Endodermal cell (in vitro differentiated cells): Measurements from ENCODE around the gene SMPD3. TPM values are rescaled to one million over a fixed set of nuclear protein-coding genes. Genes with fewer than 3 reads are reported as not detected.

ENCODE experiments used
- DNase-seq: peaks from one replicate; pipeline ENCODE4 v3.0.0-alpha.2; 2017
- H3K27ac ChIP-seq: 2 replicates; pipeline ENCODE4 v1.5.1; 2013; ENCODE audit warnings: mild to moderate bottlenecking, low read depth, low read length, moderate library complexity
- H3K27me3 ChIP-seq: 2 replicates; pipeline ENCODE4 v1.6.1; 2013; ENCODE audit warnings: mild to moderate bottlenecking, low read length, moderate library complexity; ENCODE audit not compliant: insufficient read depth, control insufficient read depth, poor library complexity, severe bottlenecking
- H3K36me3 ChIP-seq: 2 replicates; pipeline ENCODE4 v1.7.0; 2013; ENCODE audit warnings: mild to moderate bottlenecking, low read length, moderate library complexity; ENCODE audit not compliant: control insufficient read depth, insufficient read depth
- H3K4me1 ChIP-seq: one replicate; pipeline ENCODE4 v1.7.0; 2013; ENCODE audit warnings: low read length; ENCODE audit not compliant: control insufficient read depth, insufficient read depth
- H3K4me3 ChIP-seq: 2 replicates; pipeline ENCODE4 v1.5.1; 2013; ENCODE audit warnings: mild to moderate bottlenecking, low read length, moderate library complexity
- H3K9ac ChIP-seq: 2 replicates; pipeline ENCODE4 v1.6.1; 2013; ENCODE audit warnings: mild to moderate bottlenecking, low read length, moderate library complexity; ENCODE audit not compliant: poor library complexity, severe bottlenecking; ENCODE audit errors: extremely low read depth
- H3K9me3 ChIP-seq: 2 replicates; pipeline ENCODE4 v1.6.1; 2013; ENCODE audit warnings: mild to moderate bottlenecking, low read length, moderate library complexity; ENCODE audit not compliant: control insufficient read depth
- H3K27ac Mint-ChIP-seq: 2 replicates; pipeline ENCODE4 v1.8.0; 2020; ENCODE audit warnings: mixed read lengths
- H3K27me3 Mint-ChIP-seq: 2 replicates; pipeline ENCODE4 v1.8.0; 2021; ENCODE audit warnings: mild to moderate bottlenecking, mixed read lengths; ENCODE audit not compliant: insufficient read depth
- H3K36me3 Mint-ChIP-seq: 2 replicates; pipeline ENCODE4 v1.8.0; 2020; ENCODE audit warnings: low read depth, mixed read lengths
- H3K4me1 Mint-ChIP-seq: 2 replicates; pipeline ENCODE4 v1.8.0; 2020; ENCODE audit warnings: mixed read lengths
- H3K4me3 Mint-ChIP-seq: 2 replicates; pipeline ENCODE4 v1.8.0; 2020; ENCODE audit warnings: mild to moderate bottlenecking, moderate library complexity, mixed read lengths
- H3K9me3 Mint-ChIP-seq: 2 replicates; pipeline ENCODE4 v1.8.0; 2020; ENCODE audit warnings: mild to moderate bottlenecking, mixed read lengths
- WGBS, 2 experiments: methylation state at CpG; one replicate each; pipeline versions ENCODE4 v1.1.5 to v1.1.7; 2013; ENCODE audit warnings: missing lambda C conversion rate in 2 of 2, mixed read lengths in 1 of 2; ENCODE audit not compliant: insufficient coverage in 1 of 2, insufficient read length in 1 of 2; 5-methylcytosine and 5-hydroxymethylcytosine counted together
- total RNA-seq, 2 donors: library from RNA; stranded (reverse); fragmentation: NEBNext Ultra II Directional in 1 of 2; extraction: Animal tissue kit (Norgen Biotek cat#: 25700) in 1 of 2; gene quantifications; 2 replicates in 1 of 2; 3 replicates in 1 of 2; pipeline ENCODE4 v1.2.1, GENCODE V29; 2021
- TF ChIP-seq, protein P1 (sequence below): fragments of 200-600 bp; sonication (generic); conservative IDR thresholded peaks from 2 replicates; pipeline ENCODE4 v1.5.0; 2021; ENCODE audit warnings: antibody characterized with exemption, mild to moderate bottlenecking

The SMPD3 gene
- total RNA-seq, 2 donors from 2014 or later: 0.07 TPM; not detected in 1

DNA sequence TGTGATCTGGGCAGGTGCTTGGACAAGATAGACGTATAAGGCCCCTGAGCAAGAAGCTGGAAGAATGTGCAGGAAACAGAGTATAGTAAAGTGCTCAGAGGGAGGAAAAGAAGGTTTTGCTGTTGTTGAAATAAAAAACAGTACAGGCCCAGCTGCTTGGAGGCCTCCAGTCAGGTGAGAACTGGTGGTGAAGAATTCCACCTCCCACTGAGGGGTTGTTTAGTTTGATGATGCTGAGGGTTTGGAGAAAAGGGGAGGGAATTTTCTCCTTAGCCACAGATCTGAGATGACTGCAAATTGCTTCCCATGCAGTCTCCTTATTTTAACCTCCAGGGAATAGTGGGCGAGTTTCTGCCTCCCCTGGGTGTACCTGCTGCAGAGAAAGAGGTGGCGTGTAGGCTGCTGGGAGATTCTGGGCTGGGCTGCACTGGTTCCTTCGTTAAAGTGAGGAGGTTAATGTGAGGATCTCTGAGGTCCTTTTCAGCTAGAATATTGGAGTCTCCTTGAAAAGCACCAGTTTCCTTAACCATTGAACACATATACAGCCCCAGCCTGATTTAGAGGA is 25.8 kb downstream of the SMPD3 start:
- Histone ChIP-seq H3K9me3 (no peaks in the 10 kb centered on the region), H3K36me3 (no peaks in the 10 kb centered on the region), H3K27me3 (no peaks in the 10 kb centered on the region), H3K4me3 (no peak overlapping the region), H3K4me1 (no peaks in the 10 kb centered on the region), H3K9ac (no peak overlapping the region), H3K27ac (no peak overlapping the region)
- no peaks in the 10 kb centered on the region for H3K36me3 Mint-ChIP-seq
- H3K4me1 Mint-ChIP-seq: peaks cover 15% of the 10 kb centered on the region
- H3K9me3 Mint-ChIP-seq: no peaks in the 10 kb centered on the region
- TF ChIP-seq, protein P1, sequence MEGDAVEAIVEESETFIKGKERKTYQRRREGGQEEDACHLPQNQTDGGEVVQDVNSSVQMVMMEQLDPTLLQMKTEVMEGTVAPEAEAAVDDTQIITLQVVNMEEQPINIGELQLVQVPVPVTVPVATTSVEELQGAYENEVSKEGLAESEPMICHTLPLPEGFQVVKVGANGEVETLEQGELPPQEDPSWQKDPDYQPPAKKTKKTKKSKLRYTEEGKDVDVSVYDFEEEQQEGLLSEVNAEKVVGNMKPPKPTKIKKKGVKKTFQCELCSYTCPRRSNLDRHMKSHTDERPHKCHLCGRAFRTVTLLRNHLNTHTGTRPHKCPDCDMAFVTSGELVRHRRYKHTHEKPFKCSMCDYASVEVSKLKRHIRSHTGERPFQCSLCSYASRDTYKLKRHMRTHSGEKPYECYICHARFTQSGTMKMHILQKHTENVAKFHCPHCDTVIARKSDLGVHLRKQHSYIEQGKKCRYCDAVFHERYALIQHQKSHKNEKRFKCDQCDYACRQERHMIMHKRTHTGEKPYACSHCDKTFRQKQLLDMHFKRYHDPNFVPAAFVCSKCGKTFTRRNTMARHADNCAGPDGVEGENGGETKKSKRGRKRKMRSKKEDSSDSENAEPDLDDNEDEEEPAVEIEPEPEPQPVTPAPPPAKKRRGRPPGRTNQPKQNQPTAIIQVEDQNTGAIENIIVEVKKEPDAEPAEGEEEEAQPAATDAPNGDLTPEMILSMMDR: no peak
- peaks cover 7% of the 10 kb centered on the region for H3K27me3 Mint-ChIP-seq
- H3K27ac Mint-ChIP-seq: no peak overlapping the region
- 76 to 100% methylated on average over 1 to 4 of the region's 4 CpGs for WGBS, 2 experiments
- peak; percentile 63 for DNase-seq
- no peak overlapping the region for H3K4me3 Mint-ChIP-seq

DNA sequence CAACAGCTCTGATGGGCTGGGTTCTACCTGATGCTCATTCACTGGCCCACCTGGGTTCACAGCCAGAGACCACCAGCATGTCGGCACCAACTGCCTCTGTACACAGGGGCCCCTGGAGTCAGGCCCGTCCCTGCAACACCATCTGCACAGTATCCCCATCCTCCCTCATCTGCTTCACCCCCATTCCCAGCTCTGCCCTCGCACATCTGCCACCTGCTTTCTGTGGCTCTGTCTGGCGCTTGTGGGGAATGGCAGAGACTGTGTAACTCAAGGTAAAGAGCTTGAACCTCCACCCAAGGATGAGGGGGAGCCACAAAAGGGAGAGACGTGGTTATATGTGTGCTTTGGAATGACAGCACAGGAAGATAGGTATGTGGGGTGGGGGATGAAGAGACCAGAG is 27.2 kb downstream of the SMPD3 start:
- no peaks in the 10 kb centered on the region for H3K27me3 ChIP-seq
- Mint-ChIP-seq H3K27ac (no peak overlapping the region), H3K27me3 (peaks cover 7% of the 10 kb centered on the region), H3K4me1 (peaks cover 21% of the 10 kb centered on the region), H3K36me3 (no peaks in the 10 kb centered on the region), H3K9me3 (no peaks in the 10 kb centered on the region), H3K4me3 (no peak overlapping the region)
- no peak overlapping the region for H3K27ac ChIP-seq
- TF ChIP-seq, protein P1: no peak
- no peak for DNase-seq
- no peak overlapping the region for H3K9ac ChIP-seq
- H3K4me3 ChIP-seq: no peak overlapping the region
- H3K4me1 ChIP-seq: no peaks in the 10 kb centered on the region
- no peaks in the 10 kb centered on the region for H3K9me3 ChIP-seq
- WGBS, 2 experiments: 94 to 97% methylated on average over 3 to 5 of the region's 5 CpGs
- H3K36me3 ChIP-seq: no peaks in the 10 kb centered on the region

GRCh38 chr16:68420366-68420942 is 27.9 kb downstream of the SMPD3 start:
- Histone ChIP-seq H3K4me1 (no peaks in the 10 kb centered on the region), H3K9me3 (no peaks in the 10 kb centered on the region), H3K27me3 (no peaks in the 10 kb centered on the region), H3K4me3 (no peak overlapping the region), H3K36me3 (no peaks in the 10 kb centered on the region), H3K27ac (no peak overlapping the region), H3K9ac (no peak overlapping the region)
- Mint-ChIP-seq H3K4me1 (peaks cover 25% of the 10 kb centered on the region), H3K27ac (no peak overlapping the region), H3K27me3 (peaks cover 7% of the 10 kb centered on the region), H3K9me3 (no peaks in the 10 kb centered on the region), H3K36me3 (no peaks in the 10 kb centered on the region), H3K4me3 (no peak overlapping the region)
- TF ChIP-seq, protein P1: no peak
- WGBS, 2 experiments: 74 to 76% methylated on average over 4 of the region's 4 CpGs
- peak; percentile 85 for DNase-seq
